ENCODE measurements around the gene TOGARAM2. TPM values are rescaled to one million over a fixed set of nuclear protein-coding genes. Genes with fewer than 3 reads are reported as not detected.
"Not testable (repeated sequence)": the region's sequence is repeated elsewhere in the genome, so short reads cannot be mapped to it uniquely, and the experiment has no call there.

The TOGARAM2 gene
- total RNA-seq, 2 donors from 2014 or later: 3.0 to 4.3 TPM

GRCh38 chr2:28960401-28960800 lies 20.7 kb upstream of the TOGARAM2 start:
- Mint-ChIP-seq H3K36me3 (ENCODE audit: low read depth) (no peaks in the 10 kb centered on the region), H3K27ac (no peak overlapping the region), H3K9me3 (no peaks in the 10 kb centered on the region), H3K4me1 (no peaks in the 10 kb centered on the region), H3K4me3 (no peak overlapping the region), H3K27me3 (no peaks in the 10 kb centered on the region)
- no peak for ATAC-seq (replicated peaks)

- Mint-ChIP-seq H3K27ac (no peak overlapping the region), H3K4me1 (no peaks in the 10 kb centered on the region), H3K36me3 (ENCODE audit: low read depth) (no peaks in the 10 kb centered on the region), H3K4me3 (no peak overlapping the region), H3K9me3 (no peaks in the 10 kb centered on the region), H3K27me3 (no peaks in the 10 kb centered on the region)
- ATAC-seq (replicated peaks): no peak
Observed at GRCh38 chr2:28962505-28962904, 18.6 kb upstream of the TOGARAM2 start.

GRCh38 chr2:28970464-28971160 lies 10.5 kb upstream of the TOGARAM2 start:
- Mint-ChIP-seq H3K4me3 (no peak overlapping the region), H3K27me3 (no peaks in the 10 kb centered on the region), H3K4me1 (peaks cover 7% of the 10 kb centered on the region), H3K9me3 (no peaks in the 10 kb centered on the region), H3K27ac (no peak overlapping the region), H3K36me3 (ENCODE audit: low read depth) (no peaks in the 10 kb centered on the region)
- no peak for ATAC-seq (replicated peaks)

- peak; percentile 28 for ATAC-seq (replicated peaks)
- Mint-ChIP-seq H3K4me1 (peaks cover 7% of the 10 kb centered on the region), H3K4me3 (peak overlapping the region; percentile 3), H3K36me3 (ENCODE audit: low read depth) (no peaks in the 10 kb centered on the region), H3K27ac (no peak overlapping the region), H3K9me3 (no peaks in the 10 kb centered on the region), H3K27me3 (no peaks in the 10 kb centered on the region)
Observed at GRCh38 chr2:28972778-28973335, 8.2 kb upstream of the TOGARAM2 start.

GRCh38 chr2:28974252-28974651 lies 6.8 kb upstream of the TOGARAM2 start:
- H3K27ac Mint-ChIP-seq: no peak overlapping the region
- peaks cover 7% of the 10 kb centered on the region for H3K4me1 Mint-ChIP-seq
- H3K4me3 Mint-ChIP-seq: no peak overlapping the region
- H3K27me3 Mint-ChIP-seq: no peaks in the 10 kb centered on the region
- H3K36me3 Mint-ChIP-seq (ENCODE audit: low read depth): no peaks in the 10 kb centered on the region
- ATAC-seq (replicated peaks): no peak
- H3K9me3 Mint-ChIP-seq: no peaks in the 10 kb centered on the region

- Mint-ChIP-seq H3K27ac (no peak overlapping the region), H3K9me3 (no peaks in the 10 kb centered on the region), H3K4me3 (no peak overlapping the region), H3K36me3 (ENCODE audit: low read depth) (no peaks in the 10 kb centered on the region), H3K4me1 (peaks cover 7% of the 10 kb centered on the region), H3K27me3 (no peaks in the 10 kb centered on the region)
- ATAC-seq (replicated peaks): no peak
Observed at GRCh38 chr2:28975671-28976070, 5.4 kb upstream of the TOGARAM2 start.

GRCh38 chr2:28976584-28976983 lies 4.5 kb upstream of the TOGARAM2 start:
- ATAC-seq (replicated peaks): no peak
- no peaks in the 10 kb centered on the region for H3K9me3 Mint-ChIP-seq
- no peak overlapping the region for H3K4me3 Mint-ChIP-seq
- H3K27me3 Mint-ChIP-seq: no peaks in the 10 kb centered on the region
- no peaks in the 10 kb centered on the region for H3K36me3 Mint-ChIP-seq (ENCODE audit: low read depth)
- H3K27ac Mint-ChIP-seq: no peak overlapping the region
- peaks cover 7% of the 10 kb centered on the region for H3K4me1 Mint-ChIP-seq

GRCh38 chr2:28977176-28977875 lies 3.8 kb upstream of the TOGARAM2 start:
- Mint-ChIP-seq H3K9me3 (no peaks in the 10 kb centered on the region), H3K27me3 (no peaks in the 10 kb centered on the region), H3K4me3 (no peak overlapping the region), H3K36me3 (ENCODE audit: low read depth) (no peaks in the 10 kb centered on the region), H3K27ac (no peak overlapping the region), H3K4me1 (peaks cover 7% of the 10 kb centered on the region)
- ATAC-seq (replicated peaks): no peak

GRCh38 chr2:28978001-28978400 lies 3.1 kb upstream of the TOGARAM2 start:
- not testable (repeated sequence) for H3K27ac Mint-ChIP-seq; H3K4me1 Mint-ChIP-seq; H3K36me3 Mint-ChIP-seq (ENCODE audit: low read depth); H3K9me3 Mint-ChIP-seq; H3K27me3 Mint-ChIP-seq; H3K4me3 Mint-ChIP-seq; ATAC-seq (replicated peaks)

- no peak for ATAC-seq (replicated peaks)
- Mint-ChIP-seq H3K36me3 (ENCODE audit: low read depth) (no peaks in the 10 kb centered on the region), H3K4me3 (no peak overlapping the region), H3K27ac (no peak overlapping the region), H3K4me1 (no peaks in the 10 kb centered on the region), H3K9me3 (no peaks in the 10 kb centered on the region), H3K27me3 (no peaks in the 10 kb centered on the region)
Observed at GRCh38 chr2:28978606-28979005, 2.5 kb upstream of the TOGARAM2 start.

GRCh38 chr2:28979041-28979440 lies 2.1 kb upstream of the TOGARAM2 start:
- no peaks in the 10 kb centered on the region for H3K27me3 Mint-ChIP-seq
- ATAC-seq (replicated peaks): no peak
- no peaks in the 10 kb centered on the region for H3K36me3 Mint-ChIP-seq (ENCODE audit: low read depth)
- H3K9me3 Mint-ChIP-seq: no peaks in the 10 kb centered on the region
- no peak overlapping the region for H3K27ac Mint-ChIP-seq
- peaks cover 3% of the 10 kb centered on the region for H3K4me1 Mint-ChIP-seq
- no peak overlapping the region for H3K4me3 Mint-ChIP-seq

- Mint-ChIP-seq H3K27ac (no peak overlapping the region), H3K4me3 (no peak overlapping the region), H3K4me1 (peaks cover 4% of the 10 kb centered on the region), H3K36me3 (ENCODE audit: low read depth) (no peaks in the 10 kb centered on the region), H3K27me3 (no peaks in the 10 kb centered on the region), H3K9me3 (no peaks in the 10 kb centered on the region)
- no peak for ATAC-seq (replicated peaks)
Observed at GRCh38 chr2:28979576-28980366, 1.3 kb upstream of the TOGARAM2 start.

- no peaks in the 10 kb centered on the region for H3K27me3 Mint-ChIP-seq
- H3K4me3 Mint-ChIP-seq: no peak overlapping the region
- peak overlapping the region; percentile 59 for H3K27ac Mint-ChIP-seq
- peaks cover 4% of the 10 kb centered on the region for H3K4me1 Mint-ChIP-seq
- no peaks in the 10 kb centered on the region for H3K36me3 Mint-ChIP-seq (ENCODE audit: low read depth)
- no peaks in the 10 kb centered on the region for H3K9me3 Mint-ChIP-seq
- no peak for ATAC-seq (replicated peaks)
Observed at GRCh38 chr2:28980368-28981015, 606 bp upstream of the TOGARAM2 start.

GRCh38 chr2:28981620-28982376 lies 700 bp downstream of the TOGARAM2 start:
- H3K4me1 Mint-ChIP-seq: peaks cover 4% of the 10 kb centered on the region
- no peak overlapping the region for H3K4me3 Mint-ChIP-seq
- no peaks in the 10 kb centered on the region for H3K27me3 Mint-ChIP-seq
- no peak overlapping the region for H3K27ac Mint-ChIP-seq
- H3K36me3 Mint-ChIP-seq (ENCODE audit: low read depth): no peaks in the 10 kb centered on the region
- no peak for ATAC-seq (replicated peaks)
- H3K9me3 Mint-ChIP-seq: no peaks in the 10 kb centered on the region

Measured in activated T-helper 17 cell treated with anti-CD3 and anti-CD28 coated beads, Interleukin-2, amount 50 U/mL, for 72 hours (primary cell).